ENCODE data around the gene BRAF. TPM values are rescaled to one million over a fixed set of nuclear protein-coding genes. Genes with fewer than 3 reads are reported as not detected.

Gene BRAF
- total RNA-seq, 1 experiment from 2014 or later, result 29.7 TPM

DNA sequence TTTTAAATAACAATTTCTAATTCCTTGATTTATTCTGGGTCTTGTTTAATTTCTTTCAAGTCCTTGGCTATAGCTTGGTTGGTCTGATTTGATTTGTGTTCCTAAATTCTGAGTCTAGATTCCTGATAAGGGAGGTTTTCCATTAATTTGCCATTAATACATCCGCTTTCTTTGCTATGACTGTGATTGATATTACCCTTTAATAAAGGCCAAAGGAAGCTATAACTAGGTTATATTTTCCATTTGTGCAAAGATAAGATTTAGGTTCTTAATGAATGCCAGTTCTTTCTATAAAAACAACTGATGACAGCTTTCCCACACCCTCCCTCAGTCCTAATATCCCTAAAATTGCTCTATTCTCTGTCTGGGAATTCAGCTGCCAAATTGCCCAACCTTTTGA is 200.0 kb downstream of the BRAF start:
- H3K36me3 ChIP-seq (ENCODE audit: control insufficient read depth in 1 of 2, insufficient read depth in 2 of 2, low read length in 2 of 2), result no peaks in the 10 kb centered on the region
- no peak for ATAC-seq
- TF ChIP-seq ZFX (IDR thresholded peaks at IDR 0.05) (no peak), EGR1 (IDR thresholded peaks at IDR 0.05; ENCODE audit: low read depth) (no peak), ELF1 (IDR thresholded peaks at IDR 0.05; ENCODE audit: borderline replicate concordance, low read depth) (no peak), FOSL1 (IDR thresholded peaks at IDR 0.05; ENCODE audit: low read depth) (no peak)
- TF ChIP-seq, protein P1, sequence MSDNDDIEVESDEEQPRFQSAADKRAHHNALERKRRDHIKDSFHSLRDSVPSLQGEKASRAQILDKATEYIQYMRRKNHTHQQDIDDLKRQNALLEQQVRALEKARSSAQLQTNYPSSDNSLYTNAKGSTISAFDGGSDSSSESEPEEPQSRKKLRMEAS (IDR thresholded peaks at IDR 0.05), result no peak
- H3K9ac ChIP-seq (ENCODE audit: low read length), result no peak overlapping the region
- ChIA-PET RAD21 (ENCODE audit: low non-redundant PET in 1 of 2, low total read pairs in 2 of 2, uncharacterized antibody in 2 of 2, unreplicated experiment in 2 of 2) (no interaction called here), CTCF (no interaction called here), POLR2A (no interaction called here)
- intact Hi-C loops (cut with micrococcal nuclease), result no loop called here
- H3K27me3 ChIP-seq (ENCODE audit: insufficient read depth, low read length), result no peaks in the 10 kb centered on the region
- no peaks in the 10 kb centered on the region for H3K79me2 ChIP-seq (ENCODE audit: insufficient read depth, low read length)
- no peak overlapping the region for H3K4me2 ChIP-seq (ENCODE audit: low read length)
- BruUV-seq (replicated peaks), result no TSS peak
- no peaks in the 10 kb centered on the region for H3K9me2 ChIP-seq (ENCODE audit: insufficient read depth)
- no peak overlapping the region for H3K4me3 ChIP-seq (replicated peaks in 1 of 2; ENCODE audit: low read depth in 1 of 2, low read length in 2 of 2)
- H4K20me1 ChIP-seq (ENCODE audit: insufficient read depth), result no peaks in the 10 kb centered on the region
- H3K27ac ChIP-seq (ENCODE audit: low read depth, low read length), result no peak overlapping the region
- H3K9me3 ChIP-seq (ENCODE audit: control insufficient read depth in 1 of 2, insufficient read depth in 1 of 2, low read depth in 1 of 2, low read length in 2 of 2), result no peaks in the 10 kb centered on the region
- no peak overlapping the region for H2AFZ ChIP-seq (ENCODE audit: low read depth, low read length, poor library complexity, severe bottlenecking)
- no peaks in the 10 kb centered on the region for H3K4me1 ChIP-seq (ENCODE audit: control insufficient read depth in 1 of 2, insufficient read depth in 2 of 2, low read length in 2 of 2)
- no peak for DNase-seq (ENCODE audit: low read depth, low spot score)

DNA sequence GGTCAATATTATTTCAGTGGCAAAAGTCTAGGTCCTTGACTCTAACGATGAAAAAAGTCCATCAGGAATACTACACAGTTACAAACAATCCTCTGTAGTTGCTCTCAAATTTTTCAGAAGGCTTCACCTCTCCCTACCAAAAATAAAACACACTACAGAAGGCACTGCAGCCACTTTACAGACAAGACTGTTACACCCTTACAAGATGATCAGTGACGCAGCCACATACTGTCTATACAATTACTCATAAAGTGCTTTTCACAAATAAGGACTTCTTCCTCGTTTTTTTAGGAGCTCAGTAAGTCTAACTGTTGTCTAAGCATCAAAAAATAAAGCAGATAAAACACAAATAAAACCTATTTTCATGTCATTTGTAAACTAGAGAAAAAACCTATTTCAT is 201.2 kb downstream of the BRAF start:
- POLR2A ChIA-PET, result no interaction called here
- no peak for DNase-seq (ENCODE audit: low read depth, low spot score)
- Histone ChIP-seq H3K4me3 (replicated peaks in 1 of 2; ENCODE audit: low read depth in 1 of 2, low read length in 2 of 2) (no peak overlapping the region), H3K79me2 (ENCODE audit: insufficient read depth, low read length) (no peaks in the 10 kb centered on the region), H3K9me3 (ENCODE audit: control insufficient read depth in 1 of 2, insufficient read depth in 1 of 2, low read depth in 1 of 2, low read length in 2 of 2) (no peaks in the 10 kb centered on the region), H3K9me2 (ENCODE audit: insufficient read depth) (no peaks in the 10 kb centered on the region), H3K4me2 (ENCODE audit: low read length) (no peak overlapping the region), H4K20me1 (ENCODE audit: insufficient read depth) (no peaks in the 10 kb centered on the region), H3K27me3 (ENCODE audit: insufficient read depth, low read length) (no peaks in the 10 kb centered on the region), H3K36me3 (ENCODE audit: control insufficient read depth in 1 of 2, insufficient read depth in 2 of 2, low read length in 2 of 2) (no peaks in the 10 kb centered on the region), H3K27ac (ENCODE audit: low read depth, low read length) (no peak overlapping the region), H2AFZ (ENCODE audit: low read depth, low read length, poor library complexity, severe bottlenecking) (no peak overlapping the region), H3K4me1 (ENCODE audit: control insufficient read depth in 1 of 2, insufficient read depth in 2 of 2, low read length in 2 of 2) (no peaks in the 10 kb centered on the region), H3K9ac (ENCODE audit: low read length) (no peak overlapping the region)
- no TSS peak for BruUV-seq (replicated peaks)
- RAD21 ChIA-PET (ENCODE audit: low non-redundant PET in 1 of 2, low total read pairs in 2 of 2, uncharacterized antibody in 2 of 2, unreplicated experiment in 2 of 2), result no interaction called here
- intact Hi-C loops (cut with micrococcal nuclease), result no loop called here
- no peak for ATAC-seq
- CTCF ChIA-PET, result no interaction called here
- TF ChIP-seq CBX3 (IDR thresholded peaks at IDR 0.05; ENCODE audit: low read depth) (no peak), EZH2 (IDR thresholded peaks at IDR 0.05) (no peak), POLR2A (IDR thresholded peaks at IDR 0.05; ENCODE audit: borderline replicate concordance, extremely low read depth, insufficient read depth, insufficient read length) (no peak), SP1 (IDR thresholded peaks at IDR 0.05; ENCODE audit: low read depth) (no peak), ZNF274 (IDR thresholded peaks at IDR 0.05; ENCODE audit: low read depth, low read length) (no peak), RAD21 (IDR thresholded peaks at IDR 0.05; ENCODE audit: low read depth) (no peak)
- TF ChIP-seq, protein P1 (IDR thresholded peaks at IDR 0.05), result no peak
- TF ChIP-seq, protein P2, sequence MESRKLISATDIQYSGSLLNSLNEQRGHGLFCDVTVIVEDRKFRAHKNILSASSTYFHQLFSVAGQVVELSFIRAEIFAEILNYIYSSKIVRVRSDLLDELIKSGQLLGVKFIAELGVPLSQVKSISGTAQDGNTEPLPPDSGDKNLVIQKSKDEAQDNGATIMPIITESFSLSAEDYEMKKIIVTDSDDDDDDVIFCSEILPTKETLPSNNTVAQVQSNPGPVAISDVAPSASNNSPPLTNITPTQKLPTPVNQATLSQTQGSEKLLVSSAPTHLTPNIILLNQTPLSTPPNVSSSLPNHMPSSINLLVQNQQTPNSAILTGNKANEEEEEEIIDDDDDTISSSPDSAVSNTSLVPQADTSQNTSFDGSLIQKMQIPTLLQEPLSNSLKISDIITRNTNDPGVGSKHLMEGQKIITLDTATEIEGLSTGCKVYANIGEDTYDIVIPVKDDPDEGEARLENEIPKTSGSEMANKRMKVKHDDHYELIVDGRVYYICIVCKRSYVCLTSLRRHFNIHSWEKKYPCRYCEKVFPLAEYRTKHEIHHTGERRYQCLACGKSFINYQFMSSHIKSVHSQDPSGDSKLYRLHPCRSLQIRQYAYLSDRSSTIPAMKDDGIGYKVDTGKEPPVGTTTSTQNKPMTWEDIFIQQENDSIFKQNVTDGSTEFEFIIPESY (IDR thresholded peaks at IDR 0.05; ENCODE audit: extremely low read depth, insufficient replicate concordance, low read length), result no peak
- TF ChIP-seq, protein P3, sequence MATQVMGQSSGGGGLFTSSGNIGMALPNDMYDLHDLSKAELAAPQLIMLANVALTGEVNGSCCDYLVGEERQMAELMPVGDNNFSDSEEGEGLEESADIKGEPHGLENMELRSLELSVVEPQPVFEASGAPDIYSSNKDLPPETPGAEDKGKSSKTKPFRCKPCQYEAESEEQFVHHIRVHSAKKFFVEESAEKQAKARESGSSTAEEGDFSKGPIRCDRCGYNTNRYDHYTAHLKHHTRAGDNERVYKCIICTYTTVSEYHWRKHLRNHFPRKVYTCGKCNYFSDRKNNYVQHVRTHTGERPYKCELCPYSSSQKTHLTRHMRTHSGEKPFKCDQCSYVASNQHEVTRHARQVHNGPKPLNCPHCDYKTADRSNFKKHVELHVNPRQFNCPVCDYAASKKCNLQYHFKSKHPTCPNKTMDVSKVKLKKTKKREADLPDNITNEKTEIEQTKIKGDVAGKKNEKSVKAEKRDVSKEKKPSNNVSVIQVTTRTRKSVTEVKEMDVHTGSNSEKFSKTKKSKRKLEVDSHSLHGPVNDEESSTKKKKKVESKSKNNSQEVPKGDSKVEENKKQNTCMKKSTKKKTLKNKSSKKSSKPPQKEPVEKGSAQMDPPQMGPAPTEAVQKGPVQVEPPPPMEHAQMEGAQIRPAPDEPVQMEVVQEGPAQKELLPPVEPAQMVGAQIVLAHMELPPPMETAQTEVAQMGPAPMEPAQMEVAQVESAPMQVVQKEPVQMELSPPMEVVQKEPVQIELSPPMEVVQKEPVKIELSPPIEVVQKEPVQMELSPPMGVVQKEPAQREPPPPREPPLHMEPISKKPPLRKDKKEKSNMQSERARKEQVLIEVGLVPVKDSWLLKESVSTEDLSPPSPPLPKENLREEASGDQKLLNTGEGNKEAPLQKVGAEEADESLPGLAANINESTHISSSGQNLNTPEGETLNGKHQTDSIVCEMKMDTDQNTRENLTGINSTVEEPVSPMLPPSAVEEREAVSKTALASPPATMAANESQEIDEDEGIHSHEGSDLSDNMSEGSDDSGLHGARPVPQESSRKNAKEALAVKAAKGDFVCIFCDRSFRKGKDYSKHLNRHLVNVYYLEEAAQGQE (IDR thresholded peaks at IDR 0.05; ENCODE audit: low read depth), result no peak
- TF ChIP-seq, protein P4, sequence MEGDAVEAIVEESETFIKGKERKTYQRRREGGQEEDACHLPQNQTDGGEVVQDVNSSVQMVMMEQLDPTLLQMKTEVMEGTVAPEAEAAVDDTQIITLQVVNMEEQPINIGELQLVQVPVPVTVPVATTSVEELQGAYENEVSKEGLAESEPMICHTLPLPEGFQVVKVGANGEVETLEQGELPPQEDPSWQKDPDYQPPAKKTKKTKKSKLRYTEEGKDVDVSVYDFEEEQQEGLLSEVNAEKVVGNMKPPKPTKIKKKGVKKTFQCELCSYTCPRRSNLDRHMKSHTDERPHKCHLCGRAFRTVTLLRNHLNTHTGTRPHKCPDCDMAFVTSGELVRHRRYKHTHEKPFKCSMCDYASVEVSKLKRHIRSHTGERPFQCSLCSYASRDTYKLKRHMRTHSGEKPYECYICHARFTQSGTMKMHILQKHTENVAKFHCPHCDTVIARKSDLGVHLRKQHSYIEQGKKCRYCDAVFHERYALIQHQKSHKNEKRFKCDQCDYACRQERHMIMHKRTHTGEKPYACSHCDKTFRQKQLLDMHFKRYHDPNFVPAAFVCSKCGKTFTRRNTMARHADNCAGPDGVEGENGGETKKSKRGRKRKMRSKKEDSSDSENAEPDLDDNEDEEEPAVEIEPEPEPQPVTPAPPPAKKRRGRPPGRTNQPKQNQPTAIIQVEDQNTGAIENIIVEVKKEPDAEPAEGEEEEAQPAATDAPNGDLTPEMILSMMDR (IDR thresholded peaks at IDR 0.05 in 2 of 3, conservative IDR thresholded peaks at IDR 0.05 in 1 of 3; ENCODE audit: borderline replicate concordance in 1 of 3, insufficient read depth in 1 of 3, low read depth in 2 of 3, low read length in 2 of 3), result no peak

Data from HCT116 (cell line).